DND-41 (cell line): ENCODE measurements around the gene LIPF.

ENCODE experiments used
- CTCF ChIP-seq: IDR thresholded peaks from 2 replicates; pipeline ENCODE4 v1.5.1; 2012; ENCODE audit warnings: borderline replicate concordance, low read length, moderate library complexity, mild to moderate bottlenecking; ENCODE audit not compliant: poor library complexity, severe bottlenecking; ENCODE audit errors: extremely low read depth
- EZH2 ChIP-seq: IDR thresholded peaks from 3 replicates; pipeline ENCODE4 v1.6.1; 2012; ENCODE audit warnings: borderline replicate concordance, low read depth, mild to moderate bottlenecking, moderate library complexity, low read length, inconsistent platforms; ENCODE audit not compliant: severe bottlenecking

- TF ChIP-seq CTCF (no peak), EZH2 (no peak)
Measured at GRCh38 chr10:88657901-88658300, 6.3 kb upstream of the LIPF start.
